Transverse colon (tissue), 4 donors: ENCODE results near the gene CTSD. TPM values are rescaled to one million over a fixed set of nuclear protein-coding genes. Genes with fewer than 3 reads are reported as not detected.
"Not testable (repeated sequence)": the region's sequence is repeated elsewhere in the genome, so short reads cannot be mapped to it uniquely, and the experiment has no call there.

Experiments used
- DNase-seq: peaks from one replicate; pipeline ENCODE4 v3.0.0-alpha.2; 2019
- H3K27ac ChIP-seq, 4 donors: fragments of 200-600 bp; sonication (generic); 2 replicates each; pipeline ENCODE4 v1.5.1; 2016 to 2018; ENCODE audit warnings: inconsistent platforms in 4 of 4
- H3K27me3 ChIP-seq: fragments of 200-600 bp; sonication (generic); 2 replicates; pipeline ENCODE4 v1.5.1; 2017; ENCODE audit warnings: inconsistent platforms
- H3K36me3 ChIP-seq, 4 donors: fragments of 200-600 bp; sonication (generic); 2 replicates each; pipeline ENCODE4 v1.5.1; 2017 to 2019; ENCODE audit warnings: inconsistent platforms in 4 of 4
- H3K4me1 ChIP-seq, 4 donors: fragments of 200-600 bp; sonication (generic); 2 replicates each; pipeline ENCODE4 v1.5.1; 2017 to 2020; ENCODE audit warnings: inconsistent platforms in 4 of 4
- H3K4me3 ChIP-seq, 4 donors: fragments of 200-600 bp; sonication (generic); 1 replicate in 1 of 4; 2 replicates in 3 of 4; pipeline versions ENCODE4 v1.5.1 to v1.6.1; 2017 to 2019; ENCODE audit warnings: inconsistent platforms in 4 of 4
- H3K9me3 ChIP-seq, 2 donors: fragments of 200-600 bp; sonication (generic); 2 replicates each; pipeline ENCODE4 v1.5.1; 2017 to 2019; ENCODE audit warnings: inconsistent platforms in 2 of 2
- CTCF ChIP-seq, 5 experiments: fragments of 200-600 bp in 3 of 5; fragments of 450-650 bp in 2 of 5; sonication (generic) in 3 of 5; IDR thresholded peaks; 1 replicate in 2 of 5; 2 replicates in 3 of 5; pipeline ENCODE4 v1.5.1; 2016 to 2017; ENCODE audit warnings: antibody characterized with exemption in 5 of 5, inconsistent platforms in 3 of 5, mild to moderate bottlenecking in 2 of 5, moderate library complexity in 1 of 5
- EP300 ChIP-seq: sonication (generic); formaldehyde crosslinking; IDR thresholded peaks from one replicate; pipeline ENCODE4 v1.6.1; 2017; ENCODE audit warnings: antibody characterized with exemption, low read depth
- POLR2A ChIP-seq: fragments of 450-650 bp; IDR thresholded peaks from one replicate; pipeline ENCODE4 v1.6.1; 2016; ENCODE audit warnings: antibody characterized with exemption, mild to moderate bottlenecking, moderate library complexity
- POLR2AphosphoS5 ChIP-seq, 3 donors: sonication (generic); formaldehyde crosslinking; IDR thresholded peaks; one replicate each; pipeline ENCODE4 v1.6.1; 2016; ENCODE audit warnings: antibody characterized with exemption in 3 of 3
- WGBS, 2 donors: methylation state at CpG; one replicate each; pipeline ENCODE4 v1.1.5; 2018; ENCODE audit warnings: low coverage in 1 of 2; 5-methylcytosine and 5-hydroxymethylcytosine counted together
- in situ Hi-C, 4 donors: fragments of 200-750 bp; cut with MboI; loops; one replicate each; pipeline versions ENCODE4 v1.15.0 to v1.15.1; 2017; ENCODE audit warnings: low sequenced_read_pairs in 3 of 4, low pct_ligation_motif_present in 1 of 4, low pct_unique_long_range_greater_than_20kb in 1 of 4
- intact Hi-C: fragments of 100-400 bp; cut with DNase I; formaldehyde crosslinking; loops from one replicate; pipeline ENCODE4 v1.15.1; 2023; ENCODE audit warnings: low total_unique reads
- total RNA-seq, 4 donors: library from RNA; depleted of rRNA; stranded (reverse); fragments of >200 nt; gene quantifications; one replicate each; pipeline ENCODE4 v1.1.0, GENCODE V29; 2016

CTSD gene
- total RNA-seq: 1,000 to 10,000 TPM in 2 of 4 donors, 100 to 1,000 TPM in 2; 548 to 1,794 (median 1,176) TPM

- Histone ChIP-seq H3K27me3 (no peaks in the 10 kb centered on the region), H3K27ac (peak within 1 kb of the TSS; percentile 83 to 96 (median 92)), H3K36me3 (no peaks in the 10 kb centered on the region), H3K4me1 (peaks cover 25 to 49% (median 38%) of the 10 kb centered on the region in 4 donors), H3K9me3 (no peaks in the 10 kb centered on the region), H3K4me3 (peak within 1 kb of the TSS; percentile 62 to 96 (median 93))
- intact Hi-C loops (no loop called here), in situ Hi-C loops (no loop called here)
- peak; percentile 93 for DNase-seq
- WGBS, 2 donors: 5% methylated on average over 15 of the region's 85 CpGs; no CpG with 5 or more reads in 1 of the 2 donors
- TF ChIP-seq CTCF (IDR thresholded peaks at IDR 0.05): no peak
- TF ChIP-seq POLR2A: peak; percentile 78
- peak; percentile 72 to 94 (median 90) for TF ChIP-seq POLR2AphosphoS5 (IDR thresholded peaks at IDR 0.05)
Measured at GRCh38 chr11:1763796-1764661, at the start of gene CTSD. TSS of gene CTSD (minus strand) at chr11:1763927. CDS start at chr11:1763859, 68 bp downstream.

DNA sequence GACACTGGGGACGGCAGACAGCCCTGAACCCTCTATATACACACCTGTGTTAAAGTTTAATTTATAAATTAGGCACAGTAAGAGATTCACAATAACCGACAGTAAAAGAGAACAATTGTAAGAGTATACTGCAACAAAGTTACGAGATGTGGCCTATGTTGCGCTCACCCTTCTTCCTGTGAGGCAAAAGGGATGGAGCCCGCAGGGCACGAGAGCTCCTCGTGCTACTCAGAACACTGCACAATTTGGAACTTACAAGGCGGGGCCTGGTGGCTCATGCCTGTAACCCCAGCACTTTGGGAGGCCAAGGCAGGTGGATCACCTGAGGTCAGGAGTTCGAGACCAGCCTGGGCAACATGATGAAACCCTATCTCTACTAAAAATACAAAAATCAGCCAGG is 49.6 kb upstream of the CTSD start:
- H3K36me3 ChIP-seq, H3K4me1 ChIP-seq, intact Hi-C loops, H3K27ac ChIP-seq, H3K4me3 ChIP-seq, H3K9me3 ChIP-seq, DNase-seq: not testable (repeated sequence)
- H3K27me3 ChIP-seq: peaks cover 19% of the 10 kb centered on the region
- in situ Hi-C loops: loop anchor here (10.0 to 25.0 kb wide), 2 partner anchors 101 to 109 kb away; no protein-coding TSS in a partner anchor
- 90 to 100% methylated on average over 3 to 9 of the region's 9 CpGs for WGBS, 2 donors

- H3K27me3 ChIP-seq: peaks cover 22% of the 10 kb centered on the region
- no peak overlapping the region for H3K27ac ChIP-seq
- 93 to 95% methylated on average over 14 to 15 of the region's 15 CpGs for WGBS, 2 donors
- H3K4me1 ChIP-seq: no peaks in the 10 kb centered on the region
- TF ChIP-seq POLR2AphosphoS5 (IDR thresholded peaks at IDR 0.05): no peak
- TF ChIP-seq POLR2A: no peak
- TF ChIP-seq EP300: no peak
- no peak for TF ChIP-seq CTCF (IDR thresholded peaks at IDR 0.05)
- no peaks in the 10 kb centered on the region for H3K36me3 ChIP-seq
- H3K4me3 ChIP-seq: no peak overlapping the region
- in situ Hi-C loops: loop anchor here (10.0 to 25.0 kb wide), 2 partner anchors 100 to 108 kb away; no protein-coding TSS in a partner anchor
- DNase-seq: no peak
- intact Hi-C loops: no loop called here
- H3K9me3 ChIP-seq: no peaks in the 10 kb centered on the region
Measured at GRCh38 chr11:1812801-1813200, 49.1 kb upstream of the CTSD start.

DNA sequence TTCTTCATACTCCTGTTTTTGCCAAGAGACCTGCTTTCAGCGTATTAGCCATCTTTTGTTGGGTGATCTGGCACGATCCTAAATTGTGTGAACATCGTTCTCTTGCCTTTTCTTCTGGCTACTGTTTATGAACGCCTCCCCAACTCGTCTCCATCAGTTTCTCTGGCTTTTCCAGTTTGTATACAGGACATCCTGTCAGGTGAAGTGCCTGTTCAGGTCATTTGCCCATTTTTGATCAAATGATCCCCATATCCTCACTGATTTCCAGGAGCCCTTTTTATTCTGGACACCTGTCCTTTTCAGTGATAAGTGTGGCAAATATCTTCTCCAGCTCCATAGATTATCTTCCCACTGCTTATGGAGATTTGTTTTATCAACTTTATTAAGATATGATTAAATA is 48.5 kb upstream of the CTSD start:
- no peaks in the 10 kb centered on the region for H3K9me3 ChIP-seq
- intact Hi-C loops (no loop called here), in situ Hi-C loops (loop anchor here (10.0 to 25.0 kb wide), 2 partner anchors 100 to 107 kb away; no protein-coding TSS in a partner anchor)
- peaks cover 27% of the 10 kb centered on the region for H3K27me3 ChIP-seq
- no peaks in the 10 kb centered on the region for H3K4me1 ChIP-seq
- TF ChIP-seq CTCF (IDR thresholded peaks at IDR 0.05): no peak
- no peak for TF ChIP-seq EP300
- TF ChIP-seq POLR2A: no peak
- no peak for TF ChIP-seq POLR2AphosphoS5 (IDR thresholded peaks at IDR 0.05)
- no peak for DNase-seq
- 79 to 87% methylated on average over 5 of the region's 5 CpGs for WGBS, 2 donors
- H3K36me3 ChIP-seq: no peaks in the 10 kb centered on the region
- no peak overlapping the region for H3K4me3 ChIP-seq
- no peak overlapping the region for H3K27ac ChIP-seq
